Measurements from ENCODE around the gene RABGAP1L.
"Not testable (repeated sequence)": the region's sequence is repeated elsewhere in the genome, so short reads cannot be mapped to it uniquely, and the experiment has no call there.

RABGAP1L gene

DNA sequence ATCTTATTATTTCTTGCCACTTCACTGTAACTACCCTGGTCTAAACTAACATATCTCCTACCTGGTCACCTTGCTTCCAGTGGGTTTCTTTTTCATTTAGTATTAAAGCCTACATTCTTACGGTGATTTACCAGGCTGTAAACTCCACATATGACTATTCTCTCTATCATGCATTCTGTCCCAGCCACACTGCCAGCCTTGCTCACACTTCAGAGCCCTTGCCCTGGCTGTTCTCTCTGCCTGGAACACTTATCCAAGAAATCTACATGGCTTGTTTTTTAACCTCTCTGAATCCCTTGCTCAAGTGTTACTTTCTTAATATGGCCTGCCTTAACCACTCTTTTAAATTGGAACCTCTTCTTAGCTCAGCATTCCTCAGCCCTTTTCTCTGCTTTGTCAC, 501.2 kb downstream of the RABGAP1L start:
- no peak for DNase-seq (ENCODE audit: low read depth)

DNA sequence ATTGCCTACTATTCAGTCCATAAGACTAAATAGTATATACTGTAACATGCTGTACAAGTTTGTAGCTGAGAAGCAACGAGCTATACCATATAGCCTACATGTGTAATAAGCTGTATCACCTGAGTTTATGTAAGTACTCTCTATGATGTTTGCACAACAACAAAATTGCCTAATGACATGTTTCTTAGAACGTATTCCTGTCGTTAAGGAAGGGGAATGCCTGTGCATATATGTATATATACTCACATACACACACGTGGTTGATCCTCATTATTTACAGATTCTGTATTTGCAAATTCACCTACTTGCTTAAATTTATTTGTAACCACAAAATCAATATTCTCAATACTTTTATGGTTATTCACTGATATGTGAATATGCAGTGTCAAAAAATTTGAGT, 504.0 kb downstream of the RABGAP1L start:
- DNase-seq (ENCODE audit: low read depth): no peak

DNA sequence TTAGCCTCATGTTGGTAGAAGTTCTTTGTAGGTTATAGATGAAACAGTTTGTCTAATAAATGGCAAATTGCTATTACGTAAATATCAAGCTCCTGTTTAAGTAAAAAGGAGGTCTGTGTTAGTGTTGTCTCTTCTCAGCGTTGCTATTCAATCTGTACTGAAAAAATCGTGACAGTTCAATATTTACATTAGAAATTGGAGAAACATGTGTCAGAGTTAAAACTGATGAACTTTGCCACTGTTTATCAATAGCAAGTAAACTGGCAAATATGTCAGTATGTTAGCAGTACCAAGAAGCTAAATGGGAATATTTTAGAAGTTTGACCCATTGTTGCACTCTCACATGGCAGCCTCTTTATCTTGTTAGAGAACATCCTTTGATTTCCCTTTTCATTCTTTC, 506.9 kb downstream of the RABGAP1L start:
- DNase-seq (ENCODE audit: low read depth): no peak

DNA sequence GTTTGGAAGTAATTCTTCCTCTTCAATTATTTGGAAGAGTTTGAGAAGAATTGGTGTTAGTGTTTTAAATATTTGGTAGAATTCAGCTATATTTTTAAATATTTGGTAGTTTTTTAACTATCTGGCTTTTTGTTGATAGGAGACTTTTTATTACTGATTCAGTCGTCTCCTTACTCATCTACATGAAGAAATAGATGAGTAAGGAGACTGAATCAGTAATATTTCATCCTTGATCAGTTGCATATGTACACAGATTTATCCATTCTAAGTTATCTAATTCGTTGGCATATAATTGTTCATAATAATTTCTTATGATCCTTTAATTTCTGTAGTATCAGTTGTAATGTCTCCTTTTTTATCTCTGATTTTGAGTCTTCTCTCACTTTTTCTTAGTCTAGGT, 512.5 kb downstream of the RABGAP1L start:
- no peak for DNase-seq (ENCODE audit: low read depth)

DNA sequence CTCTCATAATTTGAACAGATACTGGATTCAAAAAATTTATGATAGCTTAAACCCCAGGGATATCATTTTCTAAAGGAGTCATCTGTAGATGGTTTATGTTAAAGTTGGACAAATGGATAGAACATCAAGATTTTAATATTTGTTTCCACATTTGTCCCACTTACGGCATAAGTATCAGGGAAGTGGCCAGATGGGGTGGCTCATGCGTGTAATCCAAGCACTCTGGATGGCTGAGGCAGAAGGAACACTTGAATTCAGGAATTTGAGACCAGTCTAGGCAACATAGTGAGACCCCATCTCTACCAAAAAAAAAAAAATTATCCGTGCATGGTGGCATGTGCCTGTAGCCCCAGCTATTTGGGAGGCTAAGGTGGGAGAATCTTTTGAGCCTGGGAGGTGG, 517.5 kb downstream of the RABGAP1L start:
- DNase-seq (ENCODE audit: low read depth): no peak

- no peak for DNase-seq (ENCODE audit: low read depth)
Observed at GRCh38 chr1:174678657-174679056, 519.3 kb downstream of the RABGAP1L start.

DNA sequence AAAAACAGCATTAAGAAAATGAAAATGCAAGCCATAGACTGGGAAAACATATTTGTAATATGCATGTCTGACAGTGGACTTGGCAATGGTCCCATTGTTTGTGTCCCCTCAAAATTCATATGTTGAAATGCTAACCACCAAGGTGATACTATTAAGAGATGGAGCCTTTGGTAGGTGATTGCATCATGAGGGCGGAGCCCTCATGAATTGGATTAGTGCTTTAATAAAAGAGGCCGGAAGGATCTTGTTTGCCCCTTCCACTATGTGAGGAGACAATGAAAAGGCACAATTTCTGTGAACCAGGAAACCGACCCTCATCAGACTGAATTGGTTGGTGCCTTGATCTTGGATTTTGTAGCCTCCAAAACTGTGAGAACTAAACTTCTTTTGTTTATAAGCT, 520.8 kb downstream of the RABGAP1L start:
- DNase-seq (ENCODE audit: low read depth): no peak

- peak; percentile 58 for DNase-seq (ENCODE audit: low read depth)
Observed at GRCh38 chr1:174682419-174683008, 523.2 kb downstream of the RABGAP1L start.

DNA sequence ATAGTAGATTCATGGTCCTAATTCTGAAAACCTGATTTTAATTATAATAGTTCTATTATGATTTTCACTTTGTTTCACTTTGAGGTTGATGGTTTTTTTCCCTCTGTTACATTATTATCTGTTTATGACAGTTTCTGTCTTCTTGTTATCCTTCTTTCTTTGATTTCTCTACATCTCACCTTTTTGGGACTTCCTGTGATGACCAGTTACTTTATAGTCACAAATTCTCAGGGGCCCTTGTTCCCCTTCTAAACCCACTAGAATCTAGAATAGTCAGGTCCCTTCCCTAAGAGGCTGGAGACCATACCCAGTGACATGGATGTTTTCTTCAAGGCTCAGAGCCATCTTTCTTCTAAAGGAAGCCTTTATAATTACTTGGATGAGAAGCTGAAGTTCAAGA, 526.9 kb downstream of the RABGAP1L start:
- no peak for DNase-seq (ENCODE audit: low read depth)

DNA sequence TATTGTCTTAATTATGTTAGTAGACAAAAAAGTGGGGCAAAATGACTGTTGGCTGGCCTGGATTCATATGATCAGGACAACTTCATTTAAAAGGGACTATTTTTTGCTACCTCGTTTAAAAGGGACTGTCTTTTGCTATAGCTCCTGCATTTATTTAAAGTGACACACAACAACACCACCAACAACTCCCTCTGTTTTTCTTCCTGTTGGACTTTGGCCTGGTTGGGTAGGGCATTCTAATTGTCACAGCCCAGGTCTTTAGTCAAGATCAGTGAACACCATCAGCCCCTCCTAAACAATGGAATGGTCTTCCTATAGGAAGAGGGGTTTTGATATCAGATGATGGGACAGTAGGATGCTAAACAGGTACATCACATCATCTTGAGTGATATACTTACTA, 530.2 kb downstream of the RABGAP1L start:
- DNase-seq (ENCODE audit: low read depth): no peak

DNA sequence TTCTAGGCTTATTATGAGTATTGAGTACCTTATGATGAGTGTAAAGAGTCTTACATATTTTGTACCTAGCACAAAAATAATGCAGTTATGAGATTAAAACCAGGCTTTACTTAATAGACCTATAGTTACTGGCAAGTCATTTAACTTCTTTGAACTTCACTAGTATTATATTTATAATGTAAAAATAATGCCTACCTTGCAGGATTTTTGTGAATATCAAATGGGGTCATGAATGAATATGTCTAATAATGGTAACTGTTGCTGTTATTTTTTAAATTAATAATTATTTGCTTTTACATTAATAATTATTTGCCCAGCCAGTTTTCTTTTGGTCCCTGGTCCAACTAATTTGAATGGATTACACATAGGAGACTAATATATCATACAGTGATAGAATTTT, 530.9 kb downstream of the RABGAP1L start:
- no peak for DNase-seq (ENCODE audit: low read depth)

- no peak for DNase-seq (ENCODE audit: low read depth)
Observed at GRCh38 chr1:174692313-174692712, 533.0 kb downstream of the RABGAP1L start.

- DNase-seq (ENCODE audit: low read depth): no peak
Observed at GRCh38 chr1:174693085-174693484, 533.8 kb downstream of the RABGAP1L start.

GRCh38 chr1:174693539-174693938, 534.2 kb downstream of the RABGAP1L start:
- DNase-seq (ENCODE audit: low read depth): not testable (repeated sequence)

DNA sequence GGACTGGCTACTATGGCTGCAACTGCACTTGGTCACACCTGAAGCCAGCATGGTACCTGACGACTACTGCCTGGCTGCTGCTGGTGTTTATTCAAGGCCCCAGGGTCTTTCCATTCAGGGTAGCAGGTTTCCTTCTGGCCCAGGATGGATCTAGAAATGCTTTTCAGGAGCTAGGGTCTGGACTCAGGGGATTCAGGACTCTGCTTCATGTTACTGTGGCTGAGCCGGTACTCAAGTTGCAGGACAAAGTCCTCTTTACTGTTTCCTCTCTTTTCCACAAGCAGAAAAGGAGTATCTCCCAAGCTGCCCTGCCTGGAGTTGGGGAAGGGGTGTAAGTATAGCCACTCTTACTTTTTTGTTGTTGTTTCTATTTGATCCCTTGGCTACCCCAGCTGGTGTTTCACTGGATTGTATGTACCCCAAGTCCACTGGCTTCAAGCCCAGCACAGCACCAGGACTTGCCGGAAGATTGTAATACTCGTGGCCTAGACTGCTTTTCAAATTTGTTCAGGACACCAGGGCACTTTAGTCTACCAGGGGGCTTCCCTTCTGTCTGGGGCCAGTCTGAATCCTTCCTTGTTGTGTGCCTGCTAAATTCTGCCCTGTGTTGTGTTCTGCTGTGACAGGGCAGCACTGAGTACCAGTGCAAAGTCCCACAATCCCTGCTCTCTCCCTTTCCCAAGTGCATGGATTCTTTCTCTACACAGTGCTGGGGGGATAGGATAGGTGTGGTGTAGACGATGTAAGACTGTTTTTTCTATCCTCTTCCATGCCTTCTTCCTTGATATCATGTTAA, 536.9 kb downstream of the RABGAP1L start:
- DNase-seq (ENCODE audit: low read depth): no peak

DNA sequence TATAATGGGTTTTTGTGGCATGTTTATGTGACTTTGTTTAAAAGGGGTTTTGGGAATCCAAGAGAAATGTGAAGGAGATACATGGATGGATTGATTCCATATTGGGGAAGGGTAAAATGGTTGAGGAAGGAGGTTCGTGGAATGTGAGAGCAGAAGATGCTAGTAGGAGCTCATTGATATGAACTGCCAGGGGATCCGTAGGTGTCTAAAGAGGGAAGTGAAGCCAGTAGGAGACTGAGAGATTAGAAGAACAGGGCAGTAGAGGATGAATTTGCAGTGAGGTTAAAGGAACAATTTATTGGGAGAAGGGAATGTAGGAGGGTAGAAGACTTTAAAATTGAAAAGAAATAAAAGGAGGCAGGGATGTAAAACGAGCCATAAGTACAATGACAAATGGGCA, 541.0 kb downstream of the RABGAP1L start:
- no peak for DNase-seq (ENCODE audit: low read depth)

- no peak for DNase-seq (ENCODE audit: low read depth)
Observed at GRCh38 chr1:174700775-174701174, 541.5 kb downstream of the RABGAP1L start.

DNA sequence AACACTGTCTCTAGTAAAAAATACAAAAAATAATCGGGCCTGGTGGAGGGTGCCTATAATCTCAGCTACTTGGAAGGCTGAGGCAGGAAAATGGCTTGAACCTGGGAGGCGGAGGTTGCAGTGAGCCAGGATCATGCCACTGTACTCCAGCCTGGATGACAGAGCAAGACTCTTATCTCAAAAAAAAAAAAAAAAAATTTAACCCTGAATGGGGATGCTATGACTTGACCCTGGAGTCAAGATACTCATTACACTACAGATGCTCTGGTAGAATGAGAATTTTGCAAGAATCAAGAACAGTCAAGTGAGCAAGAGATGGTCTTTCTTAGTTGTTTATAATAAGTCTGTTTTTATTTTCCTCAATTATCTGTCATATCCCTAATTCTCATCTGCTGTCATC, 542.2 kb downstream of the RABGAP1L start:
- DNase-seq (ENCODE audit: low read depth): no peak

GRCh38 chr1:174702011-174702410, 542.7 kb downstream of the RABGAP1L start:
- DNase-seq (ENCODE audit: low read depth): no peak

DNA sequence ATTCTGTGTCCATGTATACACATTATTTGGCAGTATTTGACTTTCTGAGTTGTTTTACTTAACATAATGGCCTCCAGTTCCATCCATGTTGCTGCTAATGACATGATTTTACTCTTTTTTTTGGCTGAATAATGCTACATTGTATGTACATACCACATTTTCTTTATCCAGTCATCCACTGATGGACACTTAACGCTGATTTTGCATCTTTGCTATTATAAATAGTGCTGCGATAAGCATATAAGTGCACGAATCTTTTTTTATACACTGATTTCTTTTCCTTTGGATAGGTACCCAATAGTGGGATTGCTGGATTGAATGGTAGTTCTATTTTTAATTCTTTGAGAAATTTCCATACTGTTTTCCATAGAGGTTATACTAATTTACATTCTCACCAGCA, 544.0 kb downstream of the RABGAP1L start:
- DNase-seq (ENCODE audit: low read depth): no peak

- no peak for DNase-seq (ENCODE audit: low read depth)
Observed at GRCh38 chr1:174704300-174704699, 545.0 kb downstream of the RABGAP1L start.

DNA sequence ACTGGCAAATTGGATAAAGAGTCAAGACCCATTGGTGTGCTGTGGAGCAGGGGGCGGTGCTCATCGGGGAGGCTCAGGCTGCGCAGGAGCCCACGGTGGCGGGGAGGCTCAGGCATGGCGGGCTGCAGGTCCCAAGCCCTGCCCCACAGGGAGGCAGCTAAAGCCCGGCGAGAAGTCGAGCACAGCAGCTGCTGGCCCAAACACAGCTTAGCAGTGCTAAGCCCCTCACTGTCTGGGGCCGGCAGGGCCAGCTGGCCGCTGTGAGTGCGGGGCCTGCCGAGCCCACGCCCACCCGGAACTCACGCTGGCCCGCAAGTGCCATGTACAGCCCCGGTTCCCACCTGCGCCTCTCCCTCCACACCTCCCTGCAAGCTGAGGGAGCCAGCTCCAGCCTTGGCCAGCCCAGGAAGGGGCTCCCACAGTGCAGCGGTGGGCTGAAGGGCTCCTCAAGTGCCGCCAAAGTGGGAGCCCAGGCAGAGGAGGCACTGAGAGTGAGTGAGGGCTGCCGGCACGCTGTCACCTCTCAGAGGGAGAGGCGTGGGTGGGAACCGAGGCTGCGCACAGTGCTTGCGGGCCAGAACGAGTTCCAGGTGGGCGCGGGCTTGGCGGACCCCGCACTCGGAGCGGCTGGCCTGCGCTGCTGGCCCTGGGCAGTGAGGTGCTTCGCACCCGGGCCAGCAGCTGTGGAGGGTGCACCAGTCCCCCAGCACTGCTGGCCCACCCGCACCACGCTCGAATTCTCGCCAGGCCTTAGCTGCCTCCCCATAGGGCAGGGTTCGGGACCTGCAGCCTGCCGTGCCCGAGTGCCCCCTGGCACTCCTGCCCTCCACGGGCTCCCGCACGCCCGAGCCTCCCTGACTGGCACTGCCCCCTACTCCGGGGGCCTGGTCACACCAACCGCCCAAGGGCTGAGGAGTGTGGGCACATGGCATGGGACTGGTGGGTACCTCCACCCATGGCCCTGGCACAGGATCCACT, 551.8 kb downstream of the RABGAP1L start:
- DNase-seq (ENCODE audit: low read depth): no peak

DNA sequence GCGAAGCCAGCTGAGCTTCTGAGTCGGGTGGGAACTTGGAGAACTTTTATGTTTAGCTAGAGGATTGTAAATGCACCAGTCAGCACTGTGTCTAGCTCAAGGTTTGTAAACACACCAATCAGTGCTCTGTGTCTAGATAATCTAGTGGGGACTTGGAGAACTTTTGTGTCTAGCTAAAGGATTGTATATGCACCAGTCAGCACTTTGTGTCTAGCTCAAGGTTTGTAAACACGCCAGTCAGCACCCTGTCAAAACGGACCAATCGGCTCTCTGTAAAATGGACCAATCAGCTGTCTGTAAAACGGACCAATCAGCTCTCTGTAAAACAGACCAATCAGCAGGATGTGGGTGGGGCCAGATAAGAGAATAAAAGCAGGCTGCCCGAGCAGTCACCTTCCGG, 552.5 kb downstream of the RABGAP1L start:
- not testable (repeated sequence) for DNase-seq (ENCODE audit: low read depth)

Measured in stromal cell of bone marrow (primary cell).